Kidney (tissue), 14 donors: ENCODE results near the gene PKLR. TPM values are rescaled to one million over a fixed set of nuclear protein-coding genes. Genes with fewer than 3 reads are reported as not detected.

Experiments
- DNase-seq, 5 donors: peaks; one replicate each; pipeline ENCODE4 v3.0.0-alpha.2; 2013 to 2020
- FAIRE-seq: peaks from 2 replicates; lab custom pipeline; 2012; peaks lifted over from hg19 to GRCh38; lab: Jason Lieb, UNC
- H3K27ac ChIP-seq, 2 donors: one replicate each; pipeline ENCODE4 v1.7.0; 2013; ENCODE audit warnings: low read depth in 2 of 2, low read length in 2 of 2, inconsistent platforms in 1 of 2
- H3K27me3 ChIP-seq: one replicate; pipeline ENCODE4 v1.7.1; 2013; ENCODE audit warnings: low read length, inconsistent platforms; ENCODE audit not compliant: control insufficient read depth, insufficient read depth
- H3K36me3 ChIP-seq, 3 donors: one replicate each; pipeline versions ENCODE4 v1.7.0 to v1.7.1; 2013; ENCODE audit warnings: low read length in 3 of 3, control low read depth in 1 of 3, inconsistent platforms in 1 of 3; ENCODE audit not compliant: insufficient read depth in 3 of 3, control insufficient read depth in 2 of 3
- H3K4me1 ChIP-seq, 3 donors: one replicate each; pipeline versions ENCODE4 v1.7.0 to v1.7.1; 2013; ENCODE audit warnings: low read length in 3 of 3, inconsistent platforms in 1 of 3, low read depth in 1 of 3; ENCODE audit not compliant: control insufficient read depth in 2 of 3, insufficient read depth in 2 of 3
- H3K4me3 ChIP-seq, 3 donors: one replicate each; pipeline versions ENCODE4 v1.7.0 to v1.8.1; 2013; ENCODE audit warnings: low read length in 3 of 3, control low read depth in 1 of 3, inconsistent platforms in 1 of 3
- H3K9ac ChIP-seq, 3 donors: one replicate each; pipeline versions ENCODE4 v1.7.0 to v1.7.1; 2013; ENCODE audit warnings: low read length in 3 of 3, control low read depth in 1 of 3, inconsistent platforms in 1 of 3
- H3K9me3 ChIP-seq, 3 donors: one replicate each; pipeline versions ENCODE4 v1.7.0 to v1.7.1; 2013; ENCODE audit warnings: low read length in 3 of 3, control low read depth in 1 of 3, inconsistent platforms in 1 of 3; ENCODE audit not compliant: control insufficient read depth in 2 of 3, insufficient read depth in 1 of 3
- CTCF ChIP-seq: IDR thresholded peaks from 3 replicates; pipeline ENCODE4 v1.5.1; 2012; ENCODE audit warnings: mild to moderate bottlenecking, moderate library complexity, borderline replicate concordance; ENCODE audit not compliant: insufficient read depth; ENCODE audit errors: extremely low read depth
- intact Hi-C: fragments of 100-400 bp; cut with DNase I; formaldehyde crosslinking; loops from one replicate; pipeline ENCODE4 v1.11.1; 2022
- polyA plus RNA-seq: library from polyadenylated mRNA; stranded (reverse); fragments of 350-450 nt; fragmentation: Illumina TruSeq; extraction: RNeasy Lipid Tissue Mini Kit (QIAGEN cat#74804); gene quantifications from one replicate; pipeline ENCODE4 v1.2.3, GENCODE V29; 2014; ENCODE audit warnings: low read depth, low replicate concordance; ENCODE audit not compliant: insufficient read depth
- total RNA-seq: library from RNA; stranded (reverse); fragmentation: NEBNext Ultra II Directional; extraction: Animal tissue kit (Norgen Biotek cat#: 25700); gene quantifications from one replicate; pipeline ENCODE4 v1.2.1, GENCODE V29; 2021
- donor health status: control.
- donor health status: control.
- donor health status: control.
- donor health status: control.
- donor health status: control.
- donor health status: DM: yes; HTN: yes; CAD: no.
- donor health status: Normal renal cell carcinoma (clear cell type).

Gene PKLR
- total and polyA plus RNA-seq, 2 donors from 2014 or later: 0.82 to 19.9 TPM

GRCh38 chr1:155256058-155256852, 45.0 kb downstream of the PKLR start:
- Histone ChIP-seq H3K27me3 (no peaks in the 10 kb centered on the region), H3K4me3 (peak overlapping the region in 1 of 3 donors; percentile 71), H3K36me3 (peaks cover 0 to 5% (median 4%) of the 10 kb centered on the region in 3 donors), H3K9me3 (no peaks in the 10 kb centered on the region), H3K4me1 (peaks cover 0 to 18% (median 17%) of the 10 kb centered on the region in 3 donors), H3K27ac (peak overlapping the region; percentile 96 to 98), H3K9ac (peak overlapping the region in 1 of 3 donors; percentile 85)
- intact Hi-C loops: no loop called here
- FAIRE-seq (no peak), DNase-seq (peak in 1 of 5 donors; percentile 55)
- TF ChIP-seq CTCF: no peak

GRCh38 chr1:155255243-155256007, 45.8 kb downstream of the PKLR start, which contains the start of gene ENTREP3:
Gene ENTREP3, minus strand, starts transcription at chr1:155255483. Its CDS starts 606 bp downstream, at chr1:155254877.
- Histone ChIP-seq H3K36me3 (peaks cover 0 to 5% (median 4%) of the 10 kb centered on the region in 3 donors), H3K9me3 (no peaks in the 10 kb centered on the region), H3K27ac (peak within 1 kb of the TSS; percentile 96 to 98), H3K4me1 (peaks cover 0 to 18% (median 12%) of the 10 kb centered on the region in 3 donors), H3K27me3 (no peaks in the 10 kb centered on the region), H3K9ac (peak within 1 kb of the TSS; percentile 37 to 90 (median 85)), H3K4me3 (peak within 1 kb of the TSS; percentile 68 to 76 (median 71))
- no peak for TF ChIP-seq CTCF
- intact Hi-C loops: no loop called here
- DNase-seq: peak; percentile 95 to 96 (median 95)
- no peak for FAIRE-seq

GRCh38 chr1:155254714-155255242, 46.5 kb downstream of the PKLR start:
- DNase-seq (peak in 4 of 5 donors; percentile 26 to 86 (median 62)), FAIRE-seq (no peak)
- TF ChIP-seq CTCF: no peak
- no peaks in the 10 kb centered on the region for H3K27me3 ChIP-seq
- peak overlapping the region; percentile 96 to 98 for H3K27ac ChIP-seq
- H3K36me3 ChIP-seq: peaks cover 0 to 5% (median 4%) of the 10 kb centered on the region in 3 donors
- H3K9me3 ChIP-seq: no peaks in the 10 kb centered on the region
- H3K9ac ChIP-seq: peak overlapping the region in 2 of 3 donors; percentile 22 to 85
- intact Hi-C loops: no loop called here
- H3K4me1 ChIP-seq: peaks cover 0 to 19% (median 12%) of the 10 kb centered on the region in 3 donors
- peak overlapping the region; percentile 68 to 76 (median 71) for H3K4me3 ChIP-seq
